GF-D8 (cell line): ENCODE measurements around the gene LDLRAD4.

Experiments used
- DNase-seq: peaks from one replicate; lab custom pipeline; 2025; lab: John Stamatoyannopoulos, UW

Gene LDLRAD4

DNA sequence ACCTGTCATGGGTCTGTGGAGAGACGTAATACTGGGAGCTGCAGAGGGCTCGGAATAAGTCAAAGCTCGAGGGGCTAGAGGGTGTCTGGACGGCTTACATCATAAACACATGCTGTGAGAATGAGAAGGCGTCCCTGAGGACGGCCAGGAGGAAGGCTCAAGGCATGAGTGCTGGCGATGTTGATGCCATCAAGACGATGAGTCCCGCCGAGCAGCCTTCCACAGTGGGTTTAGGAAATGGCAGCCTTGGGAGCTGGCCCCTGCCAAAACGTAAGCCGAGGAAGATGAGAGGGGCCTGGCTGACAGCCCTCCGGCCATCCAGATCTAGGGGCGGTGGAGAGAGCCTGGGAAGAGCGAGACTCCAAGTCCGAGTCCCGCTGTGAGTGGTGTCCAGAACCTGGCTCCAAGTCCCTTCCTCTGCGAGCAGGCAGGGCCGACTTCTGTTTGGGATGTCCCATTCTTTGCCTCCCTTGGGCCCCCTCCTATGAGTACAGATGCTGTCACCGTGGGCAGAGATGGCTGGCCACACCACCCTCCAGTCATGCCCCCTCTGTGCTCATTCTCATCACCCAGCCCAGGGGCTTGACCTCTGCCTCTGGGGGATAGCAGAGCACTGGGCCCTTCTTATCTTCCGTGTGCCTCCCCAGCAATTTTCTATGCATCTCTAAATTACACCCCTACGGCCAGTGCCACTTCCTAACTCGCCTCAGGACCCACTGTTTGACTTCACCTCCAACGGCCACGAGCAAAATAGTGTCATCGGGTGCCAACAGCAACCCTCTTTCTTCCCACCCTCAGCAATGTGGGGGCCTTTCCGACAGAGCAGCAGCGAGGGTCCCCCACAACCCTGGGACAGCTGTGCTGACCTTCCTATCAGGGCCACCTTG, 332.1 kb downstream of the LDLRAD4 start:
- DNase-seq: no peak

DNA sequence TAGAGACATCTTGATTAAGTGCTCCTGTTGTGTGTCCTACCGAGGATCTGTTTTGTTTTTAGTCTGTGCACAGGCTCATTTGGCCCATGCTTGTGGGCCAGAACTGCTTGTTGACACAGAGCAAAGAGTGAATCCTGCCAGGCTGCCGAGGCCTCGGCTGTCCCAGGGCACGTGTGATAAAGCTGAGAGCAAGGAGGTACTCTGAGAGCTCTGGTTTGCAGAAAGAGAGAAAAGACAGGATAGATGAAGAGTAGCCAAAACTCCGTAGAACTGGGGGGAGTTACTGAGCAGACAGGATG, 332.7 kb downstream of the LDLRAD4 start:
- no peak for DNase-seq

DNA sequence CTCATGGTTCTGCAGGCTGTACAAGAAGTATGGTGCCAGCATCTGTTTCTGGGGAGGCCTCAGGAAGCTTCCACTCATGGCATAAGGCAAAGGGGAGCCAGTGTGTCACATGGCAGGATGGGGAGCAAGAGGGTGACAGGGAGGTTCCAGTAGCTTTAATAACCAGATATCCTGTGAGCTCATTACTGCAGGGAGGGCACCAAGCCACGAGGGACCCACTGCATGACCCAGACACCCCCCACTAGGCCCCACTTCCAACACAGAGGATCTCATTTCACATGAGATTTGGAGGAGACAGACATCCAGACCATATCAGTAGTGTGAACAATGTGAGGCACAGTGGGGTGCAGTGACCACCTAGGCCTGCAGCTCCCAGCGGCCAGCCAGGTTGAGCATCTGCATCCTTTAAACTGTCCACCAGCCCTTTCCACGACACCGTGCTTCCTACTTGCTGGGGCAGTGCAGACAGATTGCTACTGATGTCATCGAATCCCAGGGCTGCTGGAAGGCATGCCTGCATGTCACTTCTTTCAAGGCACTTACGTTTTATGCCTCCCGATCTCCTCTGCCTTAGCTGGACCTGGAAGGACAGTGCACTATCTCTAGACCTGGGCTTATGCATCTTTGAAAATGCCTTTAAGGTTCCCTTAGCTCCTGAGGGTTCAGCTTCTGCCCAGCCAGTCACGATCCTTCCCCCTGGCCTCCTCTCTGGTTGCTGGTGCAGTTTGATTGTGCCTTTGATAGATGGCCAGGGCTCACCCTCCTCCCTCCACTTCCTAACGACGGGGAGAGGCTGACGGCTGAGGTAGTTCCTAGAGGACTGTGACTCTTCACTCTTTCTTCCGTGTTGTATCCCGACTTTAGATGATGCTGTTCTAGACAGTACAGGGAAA, 333.5 kb downstream of the LDLRAD4 start:
- no peak for DNase-seq

- DNase-seq: no peak
These were observed 334.9 kb downstream of the LDLRAD4 start for GRCh38 chr18:13553449-13553848.

GRCh38 chr18:13555192-13555591, 336.6 kb downstream of the LDLRAD4 start:
- no peak for DNase-seq

DNA sequence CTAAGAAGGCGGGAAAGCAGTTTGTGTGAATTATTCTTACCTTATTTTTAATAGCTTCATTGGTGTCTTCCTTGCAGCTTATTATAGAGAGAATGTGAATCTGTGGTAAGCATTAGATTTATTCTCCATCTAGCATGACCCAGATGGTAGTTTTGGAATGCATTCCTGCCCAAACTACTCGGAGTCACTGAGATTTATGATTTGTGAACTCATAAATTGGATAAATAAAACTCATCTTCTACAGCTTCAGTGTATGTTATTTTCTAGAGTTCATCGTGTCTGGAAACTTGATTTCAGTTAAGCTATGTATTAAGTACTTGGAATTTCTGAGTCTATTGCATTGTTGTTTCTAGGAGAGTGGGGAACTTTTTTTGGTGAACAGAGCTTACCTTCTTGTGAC, 337.3 kb downstream of the LDLRAD4 start:
- DNase-seq: no peak

DNA sequence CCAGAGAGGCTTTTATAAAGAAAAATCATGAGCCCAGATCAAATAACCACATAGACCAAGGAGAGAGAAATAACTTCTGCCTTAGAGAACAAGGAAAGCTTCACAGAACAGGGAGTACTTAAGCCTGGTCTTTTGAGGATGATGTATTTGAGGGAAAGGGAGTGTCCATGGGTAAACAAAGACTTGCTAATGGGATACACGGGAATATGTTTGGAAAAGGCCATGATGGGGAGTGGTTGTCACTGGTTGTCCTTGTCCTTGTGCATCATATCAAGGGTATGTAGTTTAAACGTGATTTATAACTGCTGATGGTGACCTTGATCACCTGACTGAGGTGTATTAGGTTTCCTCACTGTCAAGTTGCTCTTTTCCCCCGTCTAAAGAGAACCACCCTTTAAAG, 337.9 kb downstream of the LDLRAD4 start:
- no peak for DNase-seq

DNA sequence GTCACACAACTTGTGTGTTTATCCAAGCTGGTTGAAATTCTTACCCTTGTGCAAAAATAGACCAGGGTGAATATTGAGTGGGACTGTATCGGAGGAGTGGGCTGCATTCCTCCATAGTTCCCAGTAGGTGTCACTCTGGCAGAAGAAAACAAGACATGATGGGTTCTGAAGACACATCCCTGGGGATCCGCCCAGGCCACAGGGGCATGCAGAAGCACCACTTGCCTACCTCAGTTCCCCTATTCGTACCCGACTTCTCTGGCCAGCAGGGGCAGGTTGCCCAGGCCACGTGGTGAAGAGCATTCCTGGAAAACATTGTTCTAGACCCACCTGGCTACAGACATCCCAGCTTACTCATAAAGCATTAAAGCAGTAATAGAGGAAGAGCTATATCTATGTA, 339.6 kb downstream of the LDLRAD4 start:
- no peak for DNase-seq

DNA sequence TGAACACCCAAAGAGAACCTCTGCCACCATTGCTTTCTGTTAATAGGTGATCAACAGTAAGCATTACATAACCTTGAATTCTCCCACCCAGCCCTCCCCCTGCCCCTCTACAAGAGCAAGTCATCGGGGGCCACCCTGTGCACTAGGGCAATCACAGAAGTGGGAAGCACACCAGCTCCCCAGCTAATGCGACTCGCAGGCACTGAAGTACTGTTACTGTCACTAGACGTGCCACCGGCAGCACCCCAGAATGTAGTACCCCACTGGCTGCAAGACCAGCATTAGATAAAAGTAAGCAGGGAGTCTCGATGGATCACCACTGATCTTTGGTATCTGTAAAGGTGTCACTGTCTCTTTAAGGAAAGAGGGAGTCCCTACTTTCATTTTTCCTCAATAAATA, 340.2 kb downstream of the LDLRAD4 start:
- DNase-seq: no peak

GRCh38 chr18:13559754-13560153, 341.2 kb downstream of the LDLRAD4 start:
- DNase-seq: no peak

GRCh38 chr18:13560306-13560705, 341.7 kb downstream of the LDLRAD4 start:
- no peak for DNase-seq

GRCh38 chr18:13562494-13563029, 344.0 kb downstream of the LDLRAD4 start:
- DNase-seq: no peak

DNA sequence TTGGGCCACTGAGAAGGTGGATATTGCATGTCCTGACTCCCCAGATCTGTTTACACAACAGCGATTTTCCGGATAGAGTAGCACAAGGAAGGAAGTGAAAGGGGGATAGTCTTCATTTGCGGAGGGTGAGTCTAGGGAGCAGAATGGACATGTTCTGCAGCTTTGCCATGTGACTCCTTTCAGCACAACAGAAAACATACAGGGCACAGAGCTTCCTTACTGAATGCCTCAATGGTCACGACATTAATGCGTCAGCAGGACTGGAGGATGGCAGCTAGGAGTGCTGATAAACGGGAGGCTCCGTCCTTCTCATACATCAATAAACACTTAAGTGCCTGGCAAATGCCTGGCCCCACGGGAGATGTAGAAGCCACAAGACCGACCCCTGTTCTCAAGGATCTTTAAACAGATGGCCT, 344.8 kb downstream of the LDLRAD4 start:
- DNase-seq: no peak

DNA sequence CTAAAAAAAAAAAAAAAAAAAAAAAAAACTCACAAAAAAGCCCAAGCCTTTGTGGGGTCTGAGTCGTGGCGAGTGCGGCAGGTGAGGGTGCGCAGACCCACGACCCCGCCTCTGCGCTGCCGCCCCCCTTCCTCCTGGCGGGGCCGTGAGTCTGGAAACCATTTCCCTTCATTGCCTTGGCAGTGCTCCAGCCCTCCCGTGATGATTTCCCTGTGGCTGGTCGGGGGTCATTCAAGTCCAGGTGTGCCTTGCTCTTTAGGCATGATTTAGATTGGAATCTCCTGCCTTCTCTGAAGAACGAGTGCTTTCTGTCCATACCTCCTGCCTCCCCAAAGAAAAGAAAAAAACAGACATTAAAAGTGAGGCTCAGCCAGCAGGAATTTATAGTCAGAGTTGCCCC, 346.0 kb downstream of the LDLRAD4 start:
- DNase-seq: no peak

- DNase-seq: no peak
These were observed 346.7 kb downstream of the LDLRAD4 start for GRCh38 chr18:13565228-13565627.

- no peak for DNase-seq
These were observed 348.6 kb downstream of the LDLRAD4 start for GRCh38 chr18:13566941-13567746.

- no peak for DNase-seq
These were observed 350.2 kb downstream of the LDLRAD4 start for GRCh38 chr18:13568443-13569392.

GRCh38 chr18:13570216-13570615, 351.7 kb downstream of the LDLRAD4 start:
- DNase-seq: no peak

DNA sequence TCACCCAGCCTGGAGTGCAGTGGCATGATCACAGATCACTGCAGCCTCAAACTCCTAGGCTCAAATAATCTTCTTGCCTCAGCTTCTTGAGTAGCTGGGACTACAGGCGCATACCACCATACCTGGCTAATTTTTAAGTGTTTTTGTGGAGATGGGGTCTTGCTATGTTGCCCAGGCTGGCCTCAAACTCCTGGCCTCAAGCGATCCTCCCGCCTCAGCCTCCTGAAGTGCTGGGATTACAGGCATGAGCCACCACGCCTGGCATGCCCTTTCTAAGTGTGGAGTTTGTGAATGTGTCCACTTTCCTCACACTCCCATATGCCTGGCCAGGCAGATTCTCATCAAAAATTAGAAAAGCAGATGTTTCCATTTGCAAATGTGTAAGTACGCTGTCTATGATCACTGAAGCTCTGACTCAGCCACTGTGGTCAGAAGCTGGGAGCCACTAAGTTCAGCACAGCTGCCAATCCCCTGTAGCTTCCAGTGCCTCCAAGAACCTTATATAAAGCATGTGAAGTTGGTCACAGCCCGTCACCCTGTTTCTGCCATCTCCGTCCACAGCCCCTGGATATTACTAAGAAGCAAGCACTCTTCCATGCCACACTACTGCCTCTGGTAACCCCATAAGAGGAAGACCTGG, 352.4 kb downstream of the LDLRAD4 start:
- no peak for DNase-seq

DNA sequence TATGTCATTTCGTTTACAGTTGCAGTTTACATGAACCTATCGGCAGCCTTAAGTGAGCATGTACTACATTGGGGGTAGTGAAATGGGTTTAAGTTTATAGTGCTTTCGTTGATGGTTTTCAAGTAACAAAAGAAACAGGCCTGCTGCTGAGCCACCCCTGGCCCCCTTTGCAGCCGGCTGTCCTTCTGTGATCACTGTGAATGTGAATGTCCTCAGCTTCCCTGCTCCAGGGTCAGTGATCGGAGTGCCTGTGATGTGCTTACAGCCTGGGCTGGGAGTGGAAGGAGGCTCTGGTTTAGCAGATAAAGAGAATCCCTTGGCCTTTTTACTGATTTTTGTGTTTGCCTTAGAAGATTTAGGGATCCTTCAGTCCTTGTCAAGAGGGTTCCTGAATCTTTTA, 353.6 kb downstream of the LDLRAD4 start:
- no peak for DNase-seq
